GM12873 (cell line): Measurements from ENCODE around the gene KTN1.

Source experiments
- CTCF ChIP-seq: IDR thresholded peaks from 2 replicates; pipeline ENCODE4 v1.5.1; 2012; ENCODE audit warnings: low read depth, mild to moderate bottlenecking, moderate library complexity, low read length, control low read depth; ENCODE audit not compliant: insufficient read depth; ENCODE audit errors: missing control alignments

KTN1 gene

GRCh38 chr14:55681096-55681495, 101.1 kb downstream of the KTN1 start:
- TF ChIP-seq CTCF = no peak

- no peak for TF ChIP-seq CTCF
Observed at GRCh38 chr14:55684956-55685584, 105.1 kb downstream of the KTN1 start.

GRCh38 chr14:55686713-55687112, 106.7 kb downstream of the KTN1 start:
- no peak for TF ChIP-seq CTCF

- TF ChIP-seq CTCF = no peak
Observed at GRCh38 chr14:55688566-55688965, 108.6 kb downstream of the KTN1 start.

GRCh38 chr14:55689981-55690871, 110.2 kb downstream of the KTN1 start:
- no peak for TF ChIP-seq CTCF

GRCh38 chr14:55691659-55692058, 111.7 kb downstream of the KTN1 start:
- no peak for TF ChIP-seq CTCF

- no peak for TF ChIP-seq CTCF
Observed at GRCh38 chr14:55693904-55694303, 113.9 kb downstream of the KTN1 start.
